ENCODE results near the gene OR5L2. TPM values are rescaled to one million over a fixed set of nuclear protein-coding genes. Genes with fewer than 3 reads are reported as not detected.

Gene OR5L2
- total RNA-seq, 1 experiment from 2014 or later, result not detected

- Histone ChIP-seq H3K27me3 (replicated peaks; ENCODE audit: insufficient read depth, low read depth, low read length, poor library complexity) (no peaks in the 10 kb centered on the region), H3K4me3 (ENCODE audit: low read depth, low read length, poor library complexity, severe bottlenecking) (no peak within 1 kb of the TSS), H3K36me3 (ENCODE audit: insufficient read depth, low read length, poor library complexity, severe bottlenecking) (no peaks in the 10 kb centered on the region), H3K4me1 (ENCODE audit: insufficient read depth, low read length, poor library complexity, severe bottlenecking) (no peaks in the 10 kb centered on the region), H3K9me3 (ENCODE audit: low read depth, low read length, poor library complexity, severe bottlenecking) (peaks cover 13% of the 10 kb centered on the region), H3K27ac (ENCODE audit: low read depth, low read length, poor library complexity, severe bottlenecking) (no peak within 1 kb of the TSS)
- ChIA-PET CTCF (no interaction called here), POLR2A (ENCODE audit: low non-redundant PET) (no interaction called here)
- intact Hi-C loops (cut with micrococcal nuclease; ENCODE audit: unreplicated experiment), result no loop called here
- BruUV-seq (replicated peaks), result no TSS peak
- TF ChIP-seq EZH2 (IDR thresholded peaks at IDR 0.05; ENCODE audit: borderline replicate concordance, low read depth, low read length, poor library complexity, severe bottlenecking) (no peak), CTCF (conservative IDR thresholded peaks at IDR 0.05; ENCODE audit: low read depth, low read length) (no peak)
- no peak for DNase-seq (ENCODE audit: low spot score)
Observed at GRCh38 chr11:55795256-55795655, 31.8 kb upstream of the OR5L2 start, which contains the start of gene OR5D14. Gene OR5D14 (plus strand): TSS chr11:55795556. CDS start chr11:55795556, 0 bp downstream.

GRCh38 chr11:55806248-55806647 lies 20.8 kb upstream of the OR5L2 start:
- BruUV-seq (replicated peaks), result no TSS peak
- no peak for DNase-seq (ENCODE audit: low spot score)
- H3K36me3 ChIP-seq (ENCODE audit: insufficient read depth, low read length, poor library complexity, severe bottlenecking), result no peaks in the 10 kb centered on the region
- intact Hi-C loops (cut with micrococcal nuclease; ENCODE audit: unreplicated experiment), result no loop called here
- CTCF ChIA-PET, result no interaction called here
- H3K4me3 ChIP-seq (ENCODE audit: low read depth, low read length, poor library complexity, severe bottlenecking), result no peak overlapping the region
- H3K27ac ChIP-seq (ENCODE audit: low read depth, low read length, poor library complexity, severe bottlenecking), result no peak overlapping the region
- H3K27me3 ChIP-seq (replicated peaks; ENCODE audit: insufficient read depth, low read depth, low read length, poor library complexity), result no peaks in the 10 kb centered on the region
- no peak for TF ChIP-seq EZH2 (IDR thresholded peaks at IDR 0.05; ENCODE audit: borderline replicate concordance, low read depth, low read length, poor library complexity, severe bottlenecking)
- no peak for TF ChIP-seq CTCF (conservative IDR thresholded peaks at IDR 0.05; ENCODE audit: low read depth, low read length)
- POLR2A ChIA-PET (ENCODE audit: low non-redundant PET), result no interaction called here
- peaks cover 9% of the 10 kb centered on the region for H3K9me3 ChIP-seq (ENCODE audit: low read depth, low read length, poor library complexity, severe bottlenecking)
- H3K4me1 ChIP-seq (ENCODE audit: insufficient read depth, low read length, poor library complexity, severe bottlenecking), result no peaks in the 10 kb centered on the region

- TF ChIP-seq EZH2 (IDR thresholded peaks at IDR 0.05; ENCODE audit: borderline replicate concordance, low read depth, low read length, poor library complexity, severe bottlenecking) (no peak), CTCF (conservative IDR thresholded peaks at IDR 0.05; ENCODE audit: low read depth, low read length) (no peak)
- intact Hi-C loops (cut with micrococcal nuclease; ENCODE audit: unreplicated experiment), result no loop called here
- Histone ChIP-seq H3K36me3 (ENCODE audit: insufficient read depth, low read length, poor library complexity, severe bottlenecking) (no peaks in the 10 kb centered on the region), H3K4me1 (ENCODE audit: insufficient read depth, low read length, poor library complexity, severe bottlenecking) (no peaks in the 10 kb centered on the region), H3K9me3 (ENCODE audit: low read depth, low read length, poor library complexity, severe bottlenecking) (peaks cover 3% of the 10 kb centered on the region), H3K27ac (ENCODE audit: low read depth, low read length, poor library complexity, severe bottlenecking) (no peak within 1 kb of the TSS), H3K27me3 (replicated peaks; ENCODE audit: insufficient read depth, low read depth, low read length, poor library complexity) (no peaks in the 10 kb centered on the region), H3K4me3 (ENCODE audit: low read depth, low read length, poor library complexity, severe bottlenecking) (no peak within 1 kb of the TSS)
- no peak for DNase-seq (ENCODE audit: low spot score)
- ChIA-PET POLR2A (ENCODE audit: low non-redundant PET) (no interaction called here), CTCF (no interaction called here)
- BruUV-seq (replicated peaks), result no TSS peak
Observed at GRCh38 chr11:55811067-55811466, 16.0 kb upstream of the OR5L2 start, which contains the start of gene OR5L1. Gene OR5L1 (plus strand): TSS chr11:55811367. CDS start chr11:55811467, 100 bp downstream.
